HG03135 (cell line): ENCODE data around the gene FCHO2.

Experiments
- ATAC-seq: cut with Tn5 transposase; IDR thresholded peaks from one replicate; pipeline ENCODE4 v1.9.1; 2021; ENCODE audit warnings: mild to moderate bottlenecking, moderate library complexity; ENCODE audit not compliant: unreplicated experiment

Gene FCHO2

DNA sequence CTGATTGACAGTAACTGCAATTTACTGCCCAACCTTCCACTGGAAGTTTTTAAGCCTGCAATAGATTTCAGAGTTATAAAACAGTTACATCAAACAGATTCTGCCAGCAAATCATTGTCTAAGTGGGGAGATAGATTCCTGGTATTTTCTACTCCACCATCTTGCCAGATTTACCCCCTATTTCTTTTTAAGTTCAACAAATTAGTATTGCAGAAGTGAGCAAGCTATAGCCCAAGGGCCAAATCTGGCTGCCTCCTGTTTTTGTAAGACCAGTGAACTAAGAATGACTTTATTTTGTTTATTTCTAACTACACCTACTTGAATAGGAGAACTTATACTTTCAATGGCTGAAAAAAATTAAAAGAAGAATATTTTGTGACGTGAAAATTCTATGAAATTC is 155.7 kb downstream of the FCHO2 start:
- ATAC-seq, result no peak

DNA sequence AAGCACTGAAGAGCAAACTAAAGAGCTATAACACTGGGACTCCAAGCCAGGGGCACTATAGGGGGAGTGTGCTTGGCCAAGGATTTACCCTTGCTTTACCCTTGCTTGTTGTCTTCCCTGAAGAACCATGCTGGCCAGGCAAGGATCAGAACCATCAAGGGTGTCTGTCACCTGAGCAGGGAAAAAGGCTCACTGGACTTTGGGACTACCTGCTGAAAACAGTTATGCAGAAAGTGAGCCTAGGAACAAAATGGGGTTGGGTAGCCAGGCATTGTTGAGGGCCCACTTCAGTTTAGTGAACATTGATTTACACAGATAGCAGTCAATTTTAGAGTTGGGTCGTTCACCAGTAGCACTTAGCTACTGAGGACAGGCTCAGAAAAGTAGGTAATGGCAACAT is 156.5 kb downstream of the FCHO2 start:
- no peak for ATAC-seq

GRCh38 chr5:73114044-73114688 is 158.3 kb downstream of the FCHO2 start:
- ATAC-seq, result no peak

DNA sequence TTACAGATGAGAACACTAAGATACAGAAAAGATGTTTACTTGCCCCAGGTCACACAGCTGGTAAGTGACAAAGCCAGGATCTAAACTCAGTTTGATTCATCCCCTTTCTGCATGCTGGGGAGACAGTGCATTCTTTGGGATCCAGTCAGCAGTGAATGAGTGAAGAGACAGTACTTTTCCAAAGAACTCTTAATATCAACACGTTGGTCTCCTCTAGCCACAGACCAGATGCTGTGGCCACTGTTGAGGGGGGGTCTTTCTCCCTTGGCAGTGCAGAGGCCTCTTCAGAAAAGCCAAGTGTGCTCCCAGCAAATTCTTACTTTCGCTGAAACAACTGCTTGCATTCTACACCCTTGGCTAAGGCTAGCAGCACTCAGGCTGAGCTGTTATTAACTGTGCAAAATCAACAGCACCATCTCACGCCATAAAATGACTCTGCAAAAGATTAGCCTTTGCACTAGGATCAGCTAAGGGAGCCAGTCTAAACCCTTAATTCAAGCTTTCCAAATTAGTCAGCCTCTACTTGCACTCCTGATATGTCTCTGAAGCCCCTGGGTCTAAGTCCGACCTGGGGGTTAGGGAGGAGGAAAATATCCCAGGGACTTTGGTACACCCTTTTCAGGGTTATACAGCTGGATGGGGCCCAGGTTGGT is 159.7 kb downstream of the FCHO2 start:
- no peak for ATAC-seq

DNA sequence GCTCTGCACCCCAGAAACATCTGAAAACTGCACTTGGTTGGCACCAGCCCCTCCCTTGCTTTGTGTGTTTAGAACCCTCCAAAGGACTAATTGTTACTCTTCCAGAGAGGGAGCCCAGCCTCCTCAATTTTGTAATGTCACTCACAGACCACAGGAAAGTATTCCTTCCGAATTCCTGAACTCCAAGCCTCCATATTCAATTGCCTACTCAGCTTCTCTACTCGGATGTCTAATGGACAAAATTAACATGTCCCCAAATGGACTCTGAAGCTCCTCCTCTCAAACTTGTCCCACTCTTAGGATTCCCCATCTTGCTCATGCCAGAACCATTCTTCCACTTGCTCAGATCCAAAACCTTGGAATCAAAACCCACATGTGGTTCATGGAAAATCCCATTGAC is 160.7 kb downstream of the FCHO2 start:
- ATAC-seq, result no peak

DNA sequence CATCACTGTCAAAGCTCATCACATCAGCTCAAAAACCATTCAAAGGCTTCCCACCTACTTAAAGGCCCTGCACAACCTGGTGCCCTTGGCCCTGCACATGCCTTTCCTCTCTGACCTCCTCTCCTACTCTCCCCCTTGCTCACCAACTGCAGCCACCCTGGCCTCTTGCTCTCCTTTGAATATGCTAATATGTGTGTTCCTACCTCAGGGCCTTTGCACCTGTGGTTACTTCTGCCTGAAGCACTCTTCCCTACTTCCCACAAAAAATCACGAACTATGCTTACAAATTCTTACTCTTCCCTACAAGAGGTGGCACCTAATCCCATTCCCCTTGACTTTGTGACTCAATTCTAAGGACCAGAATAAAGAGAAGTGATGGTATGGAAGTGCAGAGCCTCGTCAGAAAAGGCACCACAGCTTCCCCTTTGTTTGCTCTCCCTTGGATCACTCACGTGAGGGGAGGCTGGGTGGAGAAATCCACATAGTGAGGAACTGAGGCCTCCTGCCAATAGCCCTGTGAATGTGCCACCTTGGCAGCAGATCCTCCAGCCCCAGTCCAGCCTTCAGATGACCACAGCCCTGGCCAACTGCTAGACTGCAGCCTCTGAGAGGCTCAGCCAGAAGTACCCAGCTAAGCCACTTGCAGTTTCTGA is 161.4 kb downstream of the FCHO2 start:
- ATAC-seq, result no peak

GRCh38 chr5:73118391-73118973 is 162.6 kb downstream of the FCHO2 start:
- no peak for ATAC-seq

- no peak for ATAC-seq
Observed at GRCh38 chr5:73119451-73120157, 163.8 kb downstream of the FCHO2 start.

DNA sequence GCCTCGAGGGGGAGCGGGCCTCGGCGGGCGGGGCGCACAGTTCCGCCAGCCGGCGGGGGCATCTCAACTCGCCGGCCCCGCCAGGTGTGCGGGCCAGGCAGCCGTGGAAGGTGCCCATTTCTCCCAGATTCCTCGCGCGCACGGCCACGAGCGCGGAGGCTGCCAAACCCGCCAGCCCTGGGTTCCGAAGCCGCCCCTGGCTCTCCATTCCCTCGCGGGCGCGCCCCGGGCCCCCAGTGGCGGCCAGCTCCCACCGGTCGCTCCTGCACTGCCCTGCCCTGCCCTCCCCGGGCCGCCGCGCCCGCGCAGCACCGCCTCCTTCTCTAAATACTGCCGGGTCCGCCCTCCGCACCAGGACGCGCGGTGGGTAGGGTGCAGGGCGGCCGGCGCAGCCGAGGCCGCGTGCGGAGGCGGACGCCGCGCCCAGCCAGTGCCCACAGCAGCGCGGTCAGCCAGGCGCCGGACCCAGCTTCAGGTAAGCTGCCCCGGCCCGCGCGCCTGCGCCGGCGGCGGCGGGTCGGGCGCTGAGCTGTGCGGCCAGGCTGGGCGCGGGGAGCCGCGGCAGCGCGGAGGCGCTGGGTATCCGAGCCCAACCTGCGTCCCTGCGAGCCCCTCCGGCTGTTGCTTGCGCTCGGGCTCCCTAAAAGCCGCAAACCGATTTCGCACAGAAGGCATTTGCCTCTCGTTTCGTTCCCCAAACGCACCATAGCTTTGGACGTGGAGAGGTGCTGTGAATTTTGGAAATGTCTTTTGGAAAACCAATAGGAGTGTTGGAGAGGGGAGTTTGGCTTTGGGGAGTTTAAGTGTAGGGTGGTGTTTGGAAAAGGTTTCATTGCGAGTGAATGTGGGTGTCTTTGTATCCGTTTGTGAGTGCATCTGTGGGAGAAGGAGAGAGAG is 164.6 kb downstream of the FCHO2 start, which contains the start of gene TMEM171:
TMEM171 (plus strand) TSS at position 354 of the 897 bp plus-strand sequence. CDS start 2,799 bp downstream, outside the sequence.
- no peak for ATAC-seq

DNA sequence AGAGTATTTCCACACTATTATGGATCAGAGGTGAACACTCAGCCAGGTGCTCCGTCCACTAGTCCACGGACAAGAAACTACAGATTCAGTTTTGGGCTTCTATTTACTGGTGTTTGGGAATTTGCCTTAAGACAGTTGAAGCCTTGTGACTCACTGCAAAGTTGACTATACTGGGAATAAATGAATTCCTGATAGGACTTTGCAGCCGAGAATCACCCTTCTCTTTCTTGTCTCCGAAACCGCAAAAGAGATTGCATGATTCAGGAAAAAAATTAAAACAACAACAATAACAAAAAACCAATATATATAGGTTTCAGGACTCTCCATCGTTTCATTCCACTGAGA is 165.2 kb downstream of the FCHO2 start:
- ATAC-seq, result no peak

GRCh38 chr5:73122875-73123810 is 167.3 kb downstream of the FCHO2 start:
- ATAC-seq, result no peak

DNA sequence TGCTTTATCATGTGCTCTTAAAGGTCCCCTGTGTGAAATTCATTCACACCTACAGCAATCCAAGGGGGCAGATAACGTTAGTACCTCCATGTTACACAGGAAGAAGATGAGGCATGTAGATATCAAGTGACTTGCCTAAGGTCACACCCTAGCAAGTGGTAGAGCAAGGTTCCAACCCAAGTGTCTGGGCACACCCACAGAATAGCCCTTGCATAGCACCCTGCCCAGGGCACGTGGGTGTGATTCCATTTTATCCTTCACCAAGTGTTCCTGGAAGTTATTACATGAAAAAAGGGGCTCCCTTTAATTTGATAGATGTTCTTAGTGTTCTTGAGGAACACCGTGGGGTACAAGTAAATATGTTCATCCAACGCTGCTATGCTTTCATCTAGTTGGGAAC is 169.4 kb downstream of the FCHO2 start:
- ATAC-seq, result no peak

- no peak for ATAC-seq
Observed at GRCh38 chr5:73126381-73126780, 170.5 kb downstream of the FCHO2 start.

GRCh38 chr5:73126957-73127356 is 171.1 kb downstream of the FCHO2 start:
- no peak for ATAC-seq

- ATAC-seq, result no peak
Observed at GRCh38 chr5:73129143-73129542, 173.3 kb downstream of the FCHO2 start.

DNA sequence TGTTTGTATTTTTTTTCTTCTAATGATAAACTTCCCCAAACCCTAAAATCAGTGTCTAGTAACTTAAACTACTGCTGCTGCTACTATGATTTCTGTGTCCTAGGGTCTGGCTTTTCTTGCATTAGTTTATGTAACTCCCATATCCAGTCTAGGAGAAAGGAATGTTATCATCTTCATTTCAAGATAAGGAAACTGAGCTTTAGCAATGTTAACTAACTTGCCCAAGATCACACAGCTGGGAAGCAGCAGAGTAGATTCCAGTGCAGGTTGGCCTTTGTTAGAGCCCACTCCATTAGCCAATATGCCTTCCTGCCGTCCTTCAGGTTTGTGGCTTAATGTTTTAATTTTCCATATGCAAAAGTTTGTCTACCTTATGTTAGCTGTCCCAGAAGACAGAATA is 175.0 kb downstream of the FCHO2 start:
- ATAC-seq, result no peak

DNA sequence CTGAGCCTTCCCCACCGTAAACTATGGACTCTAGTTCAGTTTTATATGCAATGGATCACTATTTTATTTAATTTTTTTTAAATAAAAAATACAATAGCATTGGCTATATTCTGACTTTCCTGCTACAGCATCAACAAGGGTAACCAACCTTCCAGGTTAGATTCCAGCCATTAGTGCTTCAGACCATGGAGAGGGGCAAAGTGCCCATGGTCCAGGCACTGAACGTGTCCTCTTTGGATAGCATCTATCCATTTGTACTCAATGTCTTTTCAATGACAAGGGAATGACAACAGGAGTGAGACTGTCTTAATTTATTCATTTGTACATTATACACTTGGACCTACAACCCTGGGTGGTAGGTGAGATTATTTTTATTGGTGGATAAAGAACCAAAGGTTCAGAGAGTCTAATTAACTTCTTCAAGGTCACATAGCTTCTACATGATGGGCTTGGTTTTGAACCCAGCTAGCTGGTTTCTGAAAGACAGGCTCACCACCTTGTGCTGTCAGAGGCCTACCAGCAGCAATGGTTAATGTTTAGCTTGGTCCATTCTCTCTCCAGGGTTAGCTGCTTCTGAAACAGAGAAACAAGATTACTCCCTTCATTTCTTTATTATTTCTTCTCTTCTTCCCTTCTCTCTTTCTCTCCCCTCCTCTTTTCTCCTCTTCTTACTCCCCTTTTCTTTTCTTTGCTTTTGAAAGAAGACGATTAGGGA is 176.0 kb downstream of the FCHO2 start:
- no peak for ATAC-seq

- ATAC-seq, result no peak
Observed at GRCh38 chr5:73132759-73133158, 176.9 kb downstream of the FCHO2 start.

- ATAC-seq, result no peak
Observed at GRCh38 chr5:73135021-73135420, 179.2 kb downstream of the FCHO2 start.
